ENCODE data around the gene GSG1L.
"Not testable (repeated sequence)": the region's sequence is repeated elsewhere in the genome, so short reads cannot be mapped to it uniquely, and the experiment has no call there.

GSG1L gene

DNA sequence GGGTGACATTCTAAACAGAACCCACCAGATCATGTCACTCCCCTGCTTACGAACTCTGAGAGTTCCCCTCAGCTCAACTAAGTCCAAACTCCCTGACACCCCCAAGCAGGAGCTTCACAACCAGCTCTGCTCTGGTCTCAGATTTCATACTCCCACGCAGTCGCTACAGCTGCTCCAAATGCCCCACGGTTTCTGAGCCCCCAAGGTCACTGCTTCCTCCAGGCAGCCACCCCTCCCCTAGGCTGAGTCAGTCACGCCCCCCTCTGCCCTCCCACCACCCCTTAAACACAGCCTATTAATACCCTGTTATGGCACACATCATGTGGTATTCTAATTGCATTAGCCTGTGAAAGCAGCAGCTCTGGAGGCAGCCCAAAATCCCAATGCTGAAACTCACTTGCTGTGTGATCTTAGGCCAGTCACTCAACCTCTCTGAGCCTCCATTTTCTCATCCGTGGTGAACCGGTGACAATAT, 51.5 kb downstream of the GSG1L start:
- no peak for DNase-seq

- no peak for DNase-seq
These were observed 52.3 kb downstream of the GSG1L start for GRCh38 chr16:28011223-28011622.

DNA sequence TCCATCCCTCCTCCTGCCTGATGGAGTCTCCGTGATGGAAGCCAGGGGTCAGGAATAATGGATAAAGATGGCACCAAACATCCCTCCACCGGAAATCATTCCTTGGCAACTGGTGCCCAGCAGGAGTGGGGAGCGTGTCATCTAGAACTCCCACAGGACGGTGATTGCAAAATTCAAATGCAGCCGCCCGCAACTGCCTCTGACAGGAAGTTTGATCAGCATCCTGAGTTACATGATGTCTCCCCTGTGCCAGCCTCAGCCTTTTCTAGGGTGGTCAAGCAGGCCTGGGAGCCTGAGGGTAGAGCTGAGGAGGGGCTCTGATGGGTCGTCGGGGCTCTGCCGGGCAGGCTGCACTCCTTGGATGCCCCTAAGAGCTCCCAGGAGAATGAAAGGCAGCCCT, 52.8 kb downstream of the GSG1L start:
- no peak for DNase-seq

DNA sequence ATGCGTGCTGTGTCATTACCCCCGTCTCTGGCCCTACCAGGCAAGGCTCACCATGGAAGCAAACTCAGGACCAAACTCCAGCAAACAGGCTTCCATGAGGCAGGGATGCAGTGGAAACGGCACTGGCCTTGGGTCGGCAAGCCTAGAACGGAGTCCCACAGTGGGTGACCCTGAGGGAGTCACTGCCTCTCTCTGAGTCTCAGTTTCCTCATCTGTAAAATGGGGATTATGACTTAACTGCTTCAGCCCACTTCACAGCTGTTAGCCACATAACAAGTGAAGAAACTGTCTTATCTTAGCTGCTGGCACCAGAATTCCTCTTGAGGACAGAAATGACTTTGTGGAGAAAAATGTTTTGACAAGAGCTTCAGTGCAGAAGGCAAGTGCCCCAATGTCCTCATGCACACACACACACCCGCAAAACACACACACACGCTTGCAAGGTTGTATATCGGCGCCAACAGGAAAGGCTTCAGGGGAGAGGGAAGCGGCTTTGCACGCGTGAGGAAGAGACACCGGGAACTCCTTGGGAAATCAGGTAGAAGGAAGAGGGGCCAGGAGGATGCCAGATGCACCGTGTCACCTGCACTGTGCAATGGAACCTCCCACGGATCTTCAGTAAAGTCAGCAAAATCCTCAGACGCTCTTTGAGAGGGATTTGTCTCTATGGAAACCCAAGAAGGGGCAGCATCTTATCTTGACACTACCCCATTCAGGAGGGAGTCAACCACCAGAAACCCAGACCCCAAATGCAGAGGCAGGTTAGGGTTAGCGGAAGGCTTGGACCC, 53.7 kb downstream of the GSG1L start:
- peak; percentile 17 for DNase-seq

DNA sequence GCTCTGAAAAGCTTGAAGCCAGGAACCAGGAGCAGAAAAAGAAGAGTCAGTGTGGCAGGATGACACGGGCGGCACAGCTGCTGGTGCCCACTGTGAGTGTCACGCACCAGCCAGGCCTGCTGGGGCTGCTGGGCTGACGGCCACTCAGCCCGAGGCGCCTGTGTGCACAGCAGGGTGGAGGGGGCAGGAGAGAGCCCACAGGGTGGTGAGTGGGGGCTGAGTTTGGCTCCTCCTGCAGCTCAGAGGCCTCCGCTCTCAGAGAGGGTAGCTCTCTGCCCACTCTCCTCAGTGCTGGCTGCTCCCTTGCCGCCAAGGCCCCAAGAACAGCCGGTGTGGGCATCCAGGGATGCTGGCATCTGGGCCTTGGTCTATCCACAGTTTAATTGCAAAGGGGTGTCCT, 59.6 kb downstream of the GSG1L start:
- DNase-seq, result no peak

- DNase-seq, result no peak
These were observed 60.3 kb downstream of the GSG1L start for GRCh38 chr16:28003021-28003865.

GRCh38 chr16:28001642-28002041, 61.9 kb downstream of the GSG1L start:
- no peak for DNase-seq

GRCh38 chr16:28001184-28001583, 62.3 kb downstream of the GSG1L start:
- no peak for DNase-seq

- DNase-seq, result no peak
These were observed 63.0 kb downstream of the GSG1L start for GRCh38 chr16:28000314-28001169.

DNA sequence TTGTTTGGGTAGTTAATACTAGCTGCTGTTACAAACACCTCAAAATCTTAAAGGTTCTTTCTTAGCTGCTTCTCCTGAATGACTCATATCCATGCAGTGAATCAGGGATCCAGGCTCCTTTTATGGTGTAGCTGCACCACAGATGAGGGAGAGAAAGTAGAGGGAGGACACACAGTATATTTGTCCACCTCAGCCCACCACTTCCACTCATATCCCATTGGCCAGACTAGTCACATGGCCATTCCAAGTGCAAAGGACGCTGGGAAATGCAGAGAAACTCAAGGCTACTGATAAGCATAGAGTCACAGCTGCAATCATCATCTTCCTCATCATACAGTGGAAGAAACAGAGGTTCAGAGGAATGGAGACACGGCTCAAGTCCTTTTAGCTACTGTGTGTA, 63.8 kb downstream of the GSG1L start:
- DNase-seq, result no peak

GRCh38 chr16:27995378-27995777, 68.1 kb downstream of the GSG1L start:
- no peak for DNase-seq

DNA sequence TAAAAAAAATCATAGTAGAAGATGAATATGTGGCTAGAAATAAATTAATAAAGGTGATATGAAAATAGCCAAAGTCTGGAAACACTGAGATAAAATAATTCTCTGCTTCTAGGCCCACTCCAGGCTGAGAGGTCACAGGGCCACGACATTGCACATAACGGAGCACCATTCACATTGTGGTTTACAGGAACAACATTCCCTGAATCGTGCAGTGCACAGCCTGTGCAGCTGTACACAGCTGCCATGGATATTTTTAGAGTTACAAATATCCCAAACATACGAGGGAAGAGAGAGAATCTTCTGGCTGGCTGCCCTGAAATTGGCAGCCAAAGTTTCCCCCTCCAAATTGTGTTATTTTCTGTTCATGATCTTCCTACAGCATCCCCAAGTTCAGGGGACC, 68.8 kb downstream of the GSG1L start:
- DNase-seq, result no peak

DNA sequence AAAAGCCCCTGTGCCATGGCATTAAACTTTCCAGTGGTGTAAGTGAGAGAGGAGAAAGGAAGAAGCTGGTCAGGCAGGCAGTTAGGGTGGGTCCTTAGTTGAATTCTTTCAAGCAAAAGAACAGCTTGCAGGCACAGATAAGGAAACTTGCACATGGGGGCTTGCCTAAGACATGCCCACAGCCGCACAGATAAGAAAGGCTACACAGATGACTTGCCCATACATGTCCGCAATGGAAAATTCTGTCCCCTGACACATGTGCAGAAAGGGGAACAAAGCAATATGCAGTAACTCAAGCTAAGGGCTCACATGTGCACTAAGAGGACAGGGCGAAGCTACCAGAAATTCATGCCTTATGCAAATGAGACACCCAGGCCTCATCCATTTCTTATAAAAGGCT, 69.9 kb downstream of the GSG1L start:
- DNase-seq, result no peak

- no peak for DNase-seq
These were observed 71.6 kb downstream of the GSG1L start for GRCh38 chr16:27991876-27992275.

- DNase-seq, result no peak
These were observed 77.5 kb downstream of the GSG1L start for GRCh38 chr16:27985981-27986380.

DNA sequence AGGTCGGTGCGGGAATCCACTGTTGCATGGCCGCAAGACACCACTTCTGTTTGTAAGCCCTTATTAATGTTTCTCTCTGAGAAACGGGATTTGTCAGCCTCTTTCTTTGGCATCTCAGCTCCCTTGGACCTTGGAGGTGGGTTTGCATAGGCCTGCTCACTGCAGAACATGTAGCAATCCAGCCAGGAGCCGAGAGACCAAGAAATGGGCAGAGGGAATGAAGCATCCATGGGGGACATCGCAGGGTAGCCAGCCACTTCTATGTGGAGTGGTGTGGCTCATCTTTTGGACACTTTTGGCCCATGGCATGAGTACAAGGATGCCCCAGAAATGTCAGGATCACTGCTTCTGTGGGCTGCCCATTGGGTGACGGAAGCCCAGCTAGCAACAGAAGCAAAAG, 79.4 kb downstream of the GSG1L start:
- no peak for DNase-seq

GRCh38 chr16:27983244-27983643, 80.3 kb downstream of the GSG1L start:
- no peak for DNase-seq

GRCh38 chr16:27982184-27982583, 81.3 kb downstream of the GSG1L start:
- DNase-seq, result no peak

DNA sequence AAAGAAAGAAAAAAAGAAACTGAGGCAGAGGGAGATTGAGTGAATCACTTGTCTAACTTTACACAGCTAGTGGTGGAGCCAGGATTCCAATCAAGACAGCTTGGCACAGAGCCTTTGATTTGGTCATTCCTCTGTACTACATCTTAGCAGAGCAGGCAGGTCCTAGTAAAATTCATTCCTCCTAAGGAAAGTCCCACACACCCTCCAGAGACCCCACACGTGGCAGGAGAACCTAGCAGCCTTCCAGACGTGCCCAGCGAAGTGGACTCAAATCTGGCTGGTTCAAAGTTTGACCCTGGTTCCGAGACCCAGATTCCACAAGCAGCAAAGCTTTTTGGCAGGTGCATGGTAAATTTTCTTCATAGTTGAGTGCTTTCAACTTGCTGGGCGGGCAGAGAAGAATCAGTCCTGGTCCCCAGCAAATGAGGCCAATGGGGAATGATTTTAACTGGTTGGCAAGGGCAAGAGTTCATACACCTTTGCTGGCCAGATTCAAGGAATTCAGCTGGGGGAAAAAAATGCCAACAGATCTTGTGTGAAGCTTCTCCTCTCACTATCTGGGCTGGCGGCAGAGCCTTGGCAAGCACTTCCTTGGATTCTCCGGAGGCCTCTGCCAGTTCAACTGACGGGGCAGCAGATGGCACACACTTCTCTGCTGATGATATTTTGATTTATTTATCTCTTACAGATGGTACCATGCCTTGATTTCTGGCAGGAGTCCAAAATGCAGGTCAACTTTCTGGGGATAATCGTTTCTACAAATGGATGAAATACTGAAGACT, 82.4 kb downstream of the GSG1L start:
- peak; percentile 97 for DNase-seq

DNA sequence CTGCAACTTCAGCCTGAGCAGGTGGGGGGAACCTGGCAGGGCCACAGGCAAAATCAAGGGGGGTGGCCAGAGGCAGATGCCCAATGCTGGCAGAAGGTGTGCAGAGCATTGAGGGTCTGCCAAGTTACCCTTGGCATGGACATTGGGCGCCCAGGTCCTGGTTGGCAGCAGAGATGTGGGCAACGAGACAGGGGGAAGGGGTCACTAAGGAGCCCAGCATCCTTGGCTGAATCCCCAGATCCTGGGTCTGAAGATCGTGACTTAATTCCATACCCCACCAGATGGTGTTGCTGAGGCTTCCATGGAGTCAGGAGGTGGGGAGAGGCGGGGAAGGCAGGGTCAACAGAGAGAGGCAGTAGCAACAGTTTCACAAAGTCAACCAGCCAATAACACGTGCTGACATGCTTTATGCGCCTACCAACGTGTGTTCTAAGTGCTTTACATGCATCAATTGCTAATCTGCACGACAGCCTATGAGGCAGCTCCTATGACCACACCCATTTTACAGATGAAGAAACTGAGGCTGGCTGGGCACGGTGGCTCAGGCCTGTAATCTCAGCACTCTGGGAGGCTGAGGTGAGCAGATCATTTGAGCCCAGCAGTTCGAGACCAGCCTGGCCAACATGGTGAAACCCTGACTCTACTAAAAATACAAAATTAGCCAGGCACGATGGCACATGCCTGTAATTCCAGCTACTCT, 83.3 kb downstream of the GSG1L start:
- DNase-seq, result peak; percentile 59

DNA sequence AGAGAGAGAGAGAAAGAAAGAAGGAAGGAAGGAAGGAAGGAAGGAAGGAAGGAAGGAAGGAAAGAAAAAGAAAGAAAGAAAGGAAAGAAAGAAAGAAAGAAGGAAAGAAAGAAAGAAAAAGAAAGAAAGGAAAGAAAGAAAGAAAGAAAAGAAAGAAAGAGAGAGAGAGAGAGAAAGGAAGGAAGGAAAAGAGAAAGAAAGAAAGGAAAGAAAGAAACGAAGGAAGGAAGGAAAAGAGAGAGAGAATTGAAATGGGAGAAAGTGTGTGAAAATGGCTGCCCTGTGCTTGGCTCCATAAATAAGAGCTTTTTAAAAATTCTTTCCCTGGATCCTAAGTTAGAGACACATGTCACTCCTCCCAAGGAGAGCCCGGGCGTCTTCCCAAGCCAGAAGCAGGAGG, 83.8 kb downstream of the GSG1L start:
- DNase-seq, result not testable (repeated sequence)

- DNase-seq, result no peak
These were observed 84.6 kb downstream of the GSG1L start for GRCh38 chr16:27978876-27979275.
